HepG2 (cell line): ENCODE data around the gene SGPL1. TPM values are rescaled to one million over a fixed set of nuclear protein-coding genes. Genes with fewer than 3 reads are reported as not detected.

Experiments
- ATAC-seq: fragments of 200-7000 bp; cut with Tn5 transposase; 3 replicates; pipeline ENCODE4 v1.9.1; 2020; ENCODE audit warnings: mild to moderate bottlenecking, moderate library complexity
- BruUV-seq: library from RNA; stranded (reverse); fragments of 400-500 nt; replicated peaks from 2 replicates; lab custom pipeline; 2021; lab: Mats Ljungman, UMichigan
- CTCF ChIA-PET: fragments of 300-600 bp; formaldehyde crosslinking; extraction: SDS; loops from one replicate; lab custom pipeline; 2021; ENCODE audit warnings: low total read pairs, inconsistent platforms, low intra/inter-chr PET ratio; lab: Yijun Ruan, JAX
- POLR2A ChIA-PET: fragments of 350-600 bp; sonication (Branson Sonifier 250); formaldehyde crosslinking; loops from one replicate; lab custom pipeline; 2020; ENCODE audit warnings: antibody characterized with exemption, inconsistent platforms; lab: Yijun Ruan, JAX
- DNase-seq: peaks from one replicate; pipeline ENCODE4 v3.0.0-alpha.2; 2015; ENCODE audit warnings: low spot score
- FAIRE-seq: peaks from 3 replicates; lab custom pipeline; 2011; peaks lifted over from hg19 to GRCh38; lab: Jason Lieb, UNC
- H2AFZ ChIP-seq: one replicate; pipeline ENCODE4 v1.6.1; 2011; ENCODE audit warnings: low read length, inconsistent platforms
- H3K27ac ChIP-seq: fragments of 300-600 bp; 3 replicates; pipeline ENCODE4 v1.8.0; 2011; ENCODE audit warnings: mixed run types, mild to moderate bottlenecking, mixed read lengths, low read length, inconsistent platforms; ENCODE audit not compliant: insufficient read depth; ENCODE audit errors: extremely low read length
- H3K27me3 ChIP-seq, 2 experiments: fragments of 200-600 bp in 1 of 2; 2 replicates in 1 of 2; 3 replicates in 1 of 2; pipeline versions ENCODE4 v1.6.0 to v1.8.0; 2011; ENCODE audit warnings: low read length in 2 of 2, mild to moderate bottlenecking in 2 of 2, moderate library complexity in 2 of 2, inconsistent platforms in 1 of 2; ENCODE audit not compliant: insufficient read depth in 2 of 2, control insufficient read depth in 1 of 2
- H3K36me3 ChIP-seq, 2 experiments: fragments of 200-600 bp in 1 of 2; replicated peaks in 1 of 2; 2 replicates in 1 of 2; 3 replicates in 1 of 2; pipeline versions ENCODE4 v1.5.1 to v1.8.0; 2011; ENCODE audit warnings: low read length in 2 of 2, inconsistent platforms in 1 of 2; ENCODE audit not compliant: insufficient read depth in 2 of 2, control insufficient read depth in 1 of 2
- H3K4me1 ChIP-seq: 2 replicates; pipeline ENCODE4 v1.5.1; 2012; ENCODE audit warnings: low read length, inconsistent platforms; ENCODE audit not compliant: insufficient read depth
- H3K4me2 ChIP-seq: 2 replicates; pipeline ENCODE4 v1.6.0; 2011; ENCODE audit warnings: low read depth, low read length, inconsistent platforms
- H3K4me3 ChIP-seq, 3 experiments: fragments of 200-600 bp in 1 of 3; sonication (generic), shearing (Covaris generic) in 1 of 3; replicated peaks in 1 of 3; 2 replicates each; pipeline ENCODE4 v1.5.1; 2011 to 2016; ENCODE audit warnings: low read length in 3 of 3, inconsistent platforms in 2 of 3, low read depth in 2 of 3, mild to moderate bottlenecking in 2 of 3, control low read depth in 1 of 3, mixed read lengths in 1 of 3; ENCODE audit not compliant: insufficient read depth in 1 of 3
- H3K79me2 ChIP-seq: one replicate; pipeline ENCODE4 v1.6.1; 2011; ENCODE audit warnings: low read length, inconsistent platforms; ENCODE audit not compliant: insufficient read depth
- H3K9ac ChIP-seq: 2 replicates; pipeline ENCODE4 v1.6.0; 2011; ENCODE audit warnings: mild to moderate bottlenecking, low read depth, low read length, inconsistent platforms; ENCODE audit not compliant: insufficient read depth
- H3K9me3 ChIP-seq: 2 replicates; pipeline ENCODE4 v1.5.1; 2012; ENCODE audit warnings: mild to moderate bottlenecking, low read length
- H4K20me1 ChIP-seq: 2 replicates; pipeline ENCODE4 v1.6.0; 2011; ENCODE audit warnings: inconsistent platforms, mild to moderate bottlenecking, low read length, moderate library complexity; ENCODE audit not compliant: insufficient read depth
- CENPX ChIP-seq: sonication (generic); formaldehyde crosslinking; IDR thresholded peaks from 2 replicates; pipeline ENCODE4 v1.9.0; 2021; ENCODE audit warnings: mild to moderate bottlenecking, missing genetic modification reagents, moderate library complexity
- RXRB ChIP-seq: IDR thresholded peaks from 2 replicates; pipeline ENCODE4 v1.6.1; 2016; ENCODE audit warnings: borderline replicate concordance, missing genetic modification reagents, missing compliant biosample characterization
- SMAD1 ChIP-seq: sonication (generic); formaldehyde crosslinking; IDR thresholded peaks from 2 replicates; pipeline ENCODE4 v1.4.0; 2020; ENCODE audit warnings: missing genetic modification reagents, low read depth, mild to moderate bottlenecking, borderline replicate concordance
- SOX5 ChIP-seq: IDR thresholded peaks from 2 replicates; pipeline ENCODE4 v1.6.1; 2016; ENCODE audit warnings: borderline replicate concordance
- ZNF292 ChIP-seq: sonication (generic); formaldehyde crosslinking; IDR thresholded peaks from 2 replicates; pipeline ENCODE4 v1.8.1; 2022; ENCODE audit warnings: mild to moderate bottlenecking, low read depth, missing genetic modification reagents, borderline replicate concordance
- ZNF704 ChIP-seq: sonication (generic); formaldehyde crosslinking; IDR thresholded peaks from 2 replicates; pipeline ENCODE4 v1.8.1; 2023; ENCODE audit warnings: mild to moderate bottlenecking, inconsistent platforms, moderate library complexity, missing genetic modification reagents, borderline replicate concordance
- WGBS: methylation state at CpG from one replicate; pipeline ENCODE4 v1.1.6; 2017; ENCODE audit warnings: low lambda C conversion rate; 5-methylcytosine and 5-hydroxymethylcytosine counted together
- in situ Hi-C: cut with HindIII; loops from 2 replicates; pipeline ENCODE4 v1.10.0; 2017; ENCODE audit warnings: low pct_unique_long_range_greater_than_20kb; ENCODE audit not compliant: extremely low pct_ligation_motif_present
- intact Hi-C: fragments of 100-400 bp; cut with micrococcal nuclease; formaldehyde crosslinking; loops from one replicate; pipeline ENCODE4 v1.10.0; 2022; ENCODE audit not compliant: unreplicated experiment
- polyA plus RNA-seq, 8 experiments: library from polyadenylated mRNA; depleted of rRNA in 3 of 8; stranded (reverse) in 7 of 8; unstranded in 1 of 8; fragments of >200 nt; fragmentation: Illumina TruSeq in 4 of 8; extraction: Trizol in 4 of 8; gene quantifications; 2 replicates each; pipeline versions ENCODE4 v1.2.1 to v1.2.3, GENCODE V29; 2011 to 2016; ENCODE audit warnings: low read depth in 4 of 8, missing spikeins in 1 of 8, mixed read lengths in 1 of 8; ENCODE audit not compliant: insufficient read depth in 1 of 8
- total RNA-seq, 5 experiments: library from RNA; depleted of rRNA; stranded (reverse); fragments of >200 nt; fragmentation: Illumina TruSeq; extraction: Trizol; gene quantifications; 2 replicates each; pipeline ENCODE4 v1.2.3, GENCODE V29; 2016; ENCODE audit warnings: low read depth in 1 of 5
- TF ChIP-seq, protein P1 (sequence below): sonication (generic); formaldehyde crosslinking; conservative IDR thresholded peaks from 2 replicates; pipeline ENCODE4 v1.4.0; 2020; ENCODE audit warnings: mild to moderate bottlenecking, missing genetic modification reagents, moderate library complexity

SGPL1 gene
- total and polyA plus RNA-seq, 2 of the 13 experiments (the other 11 are each of a cell fraction or from before 2014, with no cell fraction given): 17.6 to 25.0 TPM

- peak; percentile 20; the same call in 1 of the 2 replicates for TF ChIP-seq ZNF292 (CRISPR knock-in tag)
- TF ChIP-seq CENPX (CRISPR knock-in tag): no peak
- peak; percentile 34; the same call in 1 of the 2 replicates for TF ChIP-seq SOX5
- TF ChIP-seq, protein P1, sequence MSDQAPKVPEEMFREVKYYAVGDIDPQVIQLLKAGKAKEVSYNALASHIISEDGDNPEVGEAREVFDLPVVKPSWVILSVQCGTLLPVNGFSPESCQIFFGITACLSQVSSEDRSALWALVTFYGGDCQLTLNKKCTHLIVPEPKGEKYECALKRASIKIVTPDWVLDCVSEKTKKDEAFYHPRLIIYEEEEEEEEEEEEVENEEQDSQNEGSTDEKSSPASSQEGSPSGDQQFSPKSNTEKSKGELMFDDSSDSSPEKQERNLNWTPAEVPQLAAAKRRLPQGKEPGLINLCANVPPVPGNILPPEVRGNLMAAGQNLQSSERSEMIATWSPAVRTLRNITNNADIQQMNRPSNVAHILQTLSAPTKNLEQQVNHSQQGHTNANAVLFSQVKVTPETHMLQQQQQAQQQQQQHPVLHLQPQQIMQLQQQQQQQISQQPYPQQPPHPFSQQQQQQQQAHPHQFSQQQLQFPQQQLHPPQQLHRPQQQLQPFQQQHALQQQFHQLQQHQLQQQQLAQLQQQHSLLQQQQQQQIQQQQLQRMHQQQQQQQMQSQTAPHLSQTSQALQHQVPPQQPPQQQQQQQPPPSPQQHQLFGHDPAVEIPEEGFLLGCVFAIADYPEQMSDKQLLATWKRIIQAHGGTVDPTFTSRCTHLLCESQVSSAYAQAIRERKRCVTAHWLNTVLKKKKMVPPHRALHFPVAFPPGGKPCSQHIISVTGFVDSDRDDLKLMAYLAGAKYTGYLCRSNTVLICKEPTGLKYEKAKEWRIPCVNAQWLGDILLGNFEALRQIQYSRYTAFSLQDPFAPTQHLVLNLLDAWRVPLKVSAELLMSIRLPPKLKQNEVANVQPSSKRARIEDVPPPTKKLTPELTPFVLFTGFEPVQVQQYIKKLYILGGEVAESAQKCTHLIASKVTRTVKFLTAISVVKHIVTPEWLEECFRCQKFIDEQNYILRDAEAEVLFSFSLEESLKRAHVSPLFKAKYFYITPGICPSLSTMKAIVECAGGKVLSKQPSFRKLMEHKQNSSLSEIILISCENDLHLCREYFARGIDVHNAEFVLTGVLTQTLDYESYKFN (CRISPR knock-in tag): peak; percentile 47
- TF ChIP-seq RXRB (CRISPR knock-in tag): 0 out of 2 replicates have a peak, but pooled peaks have one; percentile 10
Measured at GRCh38 chr10:70834441-70835151, 18.8 kb downstream of the SGPL1 start (continued).

- intact Hi-C loops (no loop called here), in situ Hi-C loops (no loop called here)
- ATAC-seq (no peak; the same call in 2 of the 3 replicates), DNase-seq (no peak), FAIRE-seq (no peak)
- H3K4me3 ChIP-seq: no peak overlapping the region
- H3K27me3 ChIP-seq: no peaks in the 10 kb centered on the region
- ChIA-PET POLR2A (no interaction called here), CTCF (no interaction called here)
- peak overlapping the region; percentile 58 for H3K27ac ChIP-seq
- H3K79me2 ChIP-seq: peaks cover 24% of the 10 kb centered on the region
- peaks cover 0 to under 1% of the 10 kb centered on the region in 2 experiments; a peak in 2 of 5 replicates for H3K36me3 ChIP-seq
- H3K4me1 ChIP-seq: peaks cover 32% of the 10 kb centered on the region
- 77% methylated on average over 2 of the region's 2 CpGs for WGBS
- peaks cover 6% of the 10 kb centered on the region; the same call in 1 of the 2 replicates for H3K9me3 ChIP-seq
- no peak overlapping the region for H3K9ac ChIP-seq
- no TSS peak for BruUV-seq
- H3K4me2 ChIP-seq: 0 out of 2 replicates have a peak overlapping the region, but pooled peaks have one; percentile 1
- H2AFZ ChIP-seq: no peak overlapping the region
- no peak for TF ChIP-seq ZNF704 (CRISPR knock-in tag)
- no peak for TF ChIP-seq SMAD1 (CRISPR knock-in tag)
- no peaks in the 10 kb centered on the region for H4K20me1 ChIP-seq
Measured at GRCh38 chr10:70836319-70836718, 20.6 kb downstream of the SGPL1 start.
